HG03139 (cell line): ENCODE measurements around the gene TLR9.
"Not testable (repeated sequence)": the region's sequence is repeated elsewhere in the genome, so short reads cannot be mapped to it uniquely, and the experiment has no call there.

Experiments
- ATAC-seq: cut with Tn5 transposase; IDR thresholded peaks from one replicate; pipeline ENCODE4 v1.9.1; 2021; ENCODE audit not compliant: unreplicated experiment

The TLR9 gene

DNA sequence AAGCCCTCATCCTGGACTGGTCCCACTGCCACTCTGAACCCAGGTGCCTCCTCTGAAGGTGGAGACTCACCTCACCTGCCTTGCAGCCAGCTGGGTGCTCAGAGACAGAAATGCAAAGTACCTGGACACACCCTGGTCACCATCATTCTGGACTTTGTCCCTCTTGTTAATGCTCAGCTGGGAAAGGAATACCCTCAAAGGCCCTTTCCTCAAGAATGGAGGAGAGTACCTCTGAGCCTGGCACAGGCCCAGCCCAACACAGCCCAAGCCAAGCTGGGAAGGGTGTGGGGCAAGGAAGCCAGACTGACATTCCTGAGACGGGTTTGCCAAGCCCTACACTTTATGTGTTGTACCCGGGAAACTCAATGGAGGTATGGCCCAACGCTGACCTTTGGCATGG is 28.5 kb downstream of the TLR9 start:
- ATAC-seq: no peak

DNA sequence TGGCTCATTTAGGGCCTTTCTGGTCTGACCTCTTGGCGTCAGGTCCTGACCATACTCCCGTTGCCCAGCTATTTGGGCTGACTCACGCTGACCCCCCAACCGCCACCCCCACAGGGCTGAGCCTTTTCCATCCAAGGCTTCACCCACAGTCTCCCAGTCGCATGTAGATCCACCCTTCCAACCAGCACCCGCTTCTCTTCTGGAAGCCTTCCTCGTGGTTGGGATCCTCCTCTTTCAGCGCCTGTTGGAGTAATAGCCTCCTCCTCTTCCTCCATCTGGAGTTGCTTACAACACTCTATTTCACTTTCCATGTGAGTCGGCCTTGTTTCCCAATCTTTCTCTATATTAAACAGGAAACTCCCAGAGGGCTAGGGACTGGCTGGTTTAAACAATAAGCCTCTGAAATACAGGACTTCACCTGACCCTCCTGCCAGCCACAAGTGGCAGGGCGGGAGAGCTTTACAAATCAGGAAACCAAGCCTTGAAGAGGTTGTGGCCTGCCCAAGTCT is 29.6 kb downstream of the TLR9 start:
- no peak for ATAC-seq

DNA sequence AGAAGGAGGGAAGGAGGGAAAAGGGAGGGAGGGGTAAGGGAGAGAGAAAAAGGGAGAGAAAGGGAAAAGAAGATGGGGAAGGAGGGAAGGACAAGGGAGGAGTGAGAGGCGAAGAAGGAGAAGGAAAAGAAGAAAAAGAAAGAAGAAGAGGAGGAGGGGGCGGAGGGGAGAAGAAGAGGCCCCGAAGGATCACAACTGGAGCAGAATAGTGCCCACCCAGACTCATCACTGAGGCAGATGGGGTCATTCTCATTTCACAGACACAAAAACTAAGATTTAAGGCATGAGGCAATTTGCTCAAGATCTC is 30.2 kb downstream of the TLR9 start:
- ATAC-seq: no peak

DNA sequence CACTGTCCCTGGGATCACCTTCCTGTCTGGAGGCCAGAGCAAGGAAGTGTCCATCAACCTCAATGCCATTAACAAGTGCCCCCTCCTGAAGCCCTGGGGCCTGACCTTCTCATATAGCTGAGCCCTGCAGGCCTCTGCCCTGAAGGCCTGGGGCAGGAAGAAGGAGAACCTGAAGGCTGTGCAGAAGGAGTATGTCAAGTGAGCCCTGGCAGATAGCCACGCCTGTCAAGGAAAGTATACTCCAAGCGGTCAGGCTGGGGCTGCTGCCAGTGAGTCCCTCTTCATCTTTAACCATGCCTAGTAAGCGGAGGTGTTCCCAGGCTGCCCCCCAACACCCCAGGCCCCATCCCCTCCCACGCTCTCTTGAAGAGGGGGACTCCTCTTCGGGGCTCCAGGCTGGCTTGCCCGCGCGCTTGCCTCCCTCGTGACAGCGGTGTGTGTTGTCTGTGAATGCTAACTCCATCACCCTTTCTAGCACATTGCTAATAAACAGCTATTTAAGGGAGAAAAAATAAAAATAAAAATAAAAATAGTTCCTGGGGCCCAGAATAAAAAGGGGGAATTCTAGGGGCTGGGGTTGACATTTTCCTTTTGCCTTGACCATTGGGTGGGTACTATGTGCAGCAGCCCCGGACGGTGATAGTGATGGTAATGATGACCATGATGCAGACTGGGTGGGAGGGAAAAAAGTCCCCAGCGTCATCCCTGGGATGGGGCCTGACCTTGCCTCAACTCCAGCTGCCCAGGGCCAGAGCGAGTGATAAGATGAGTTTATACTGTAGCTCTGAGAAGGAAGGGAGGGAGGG is 30.8 kb downstream of the TLR9 start:
- ATAC-seq: no peak

DNA sequence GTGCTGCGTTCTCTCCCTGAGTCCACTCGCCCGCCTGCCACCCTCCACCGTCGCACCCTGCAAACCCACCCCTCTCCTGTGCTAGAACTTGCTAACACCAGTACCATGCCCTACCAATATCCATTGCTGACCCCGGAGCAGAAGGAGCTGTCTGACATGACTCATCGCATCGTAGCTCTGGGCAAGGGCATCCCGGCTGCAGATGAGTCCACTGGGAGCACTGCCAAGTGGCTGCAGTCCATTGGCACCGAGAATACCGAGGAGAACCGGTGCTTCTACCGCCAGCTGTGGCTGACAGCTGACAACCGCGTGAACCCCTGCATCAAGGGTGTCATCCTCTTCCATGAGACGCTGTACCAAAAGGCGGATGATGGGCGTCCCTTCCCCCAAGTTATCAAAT is 32.4 kb downstream of the TLR9 start:
- ATAC-seq: no peak

DNA sequence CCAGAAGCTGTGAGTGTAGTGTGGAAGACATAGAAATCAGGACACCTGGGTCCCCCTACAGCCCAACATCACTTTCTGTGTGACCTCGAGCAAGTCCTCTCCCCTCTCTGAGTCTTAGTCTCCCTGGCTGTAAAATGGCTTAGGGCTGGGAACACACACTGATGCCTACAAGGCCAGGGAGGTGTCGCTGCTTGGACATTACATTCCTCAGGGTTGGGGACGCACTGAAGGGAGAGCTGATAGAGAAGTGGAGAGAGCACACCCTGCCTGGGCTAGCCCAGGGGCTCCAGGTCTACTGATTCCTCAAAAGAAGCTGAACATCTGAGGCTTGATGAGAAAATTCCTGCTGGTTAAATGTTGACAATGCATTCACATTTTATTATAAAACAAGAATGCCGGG is 33.8 kb downstream of the TLR9 start:
- ATAC-seq: no peak

DNA sequence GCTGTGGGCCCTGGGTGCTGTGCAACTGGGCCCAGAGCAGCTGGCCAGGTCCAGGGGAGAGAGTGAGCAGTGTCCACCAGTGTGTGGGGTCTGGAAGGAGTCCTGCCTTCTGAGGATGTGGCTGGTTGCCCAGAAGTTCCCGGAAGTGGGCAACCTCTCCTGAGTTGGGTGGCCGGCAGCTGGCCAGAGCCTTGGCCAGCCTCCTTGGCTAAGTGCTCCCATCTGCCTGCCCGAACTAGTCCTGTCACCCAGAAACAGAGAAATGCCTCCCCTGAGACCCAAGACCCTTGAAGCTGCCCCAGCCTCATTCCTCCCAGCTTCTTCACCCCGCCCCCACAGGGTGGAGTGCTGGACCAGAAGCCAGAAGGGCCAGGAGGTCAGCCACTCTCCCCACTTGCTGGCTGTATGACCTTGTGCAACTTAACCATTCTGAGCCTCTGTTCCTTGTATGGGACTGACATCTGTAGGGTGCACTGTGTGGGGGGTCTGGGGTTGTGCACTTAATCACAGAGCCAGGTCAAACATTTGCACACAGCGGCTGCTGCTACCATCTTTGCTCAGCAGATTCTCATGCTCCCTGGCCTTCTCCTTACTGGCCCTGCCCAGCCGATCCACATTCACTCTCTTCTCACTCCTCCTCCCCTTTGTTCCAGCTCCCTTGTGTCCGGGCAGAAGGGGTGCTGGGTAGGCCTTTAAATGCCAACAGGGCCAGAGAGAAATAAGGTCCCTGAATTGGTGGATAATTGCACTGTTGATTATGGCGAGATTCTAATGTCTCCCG is 35.0 kb downstream of the TLR9 start:
- ATAC-seq: no peak

DNA sequence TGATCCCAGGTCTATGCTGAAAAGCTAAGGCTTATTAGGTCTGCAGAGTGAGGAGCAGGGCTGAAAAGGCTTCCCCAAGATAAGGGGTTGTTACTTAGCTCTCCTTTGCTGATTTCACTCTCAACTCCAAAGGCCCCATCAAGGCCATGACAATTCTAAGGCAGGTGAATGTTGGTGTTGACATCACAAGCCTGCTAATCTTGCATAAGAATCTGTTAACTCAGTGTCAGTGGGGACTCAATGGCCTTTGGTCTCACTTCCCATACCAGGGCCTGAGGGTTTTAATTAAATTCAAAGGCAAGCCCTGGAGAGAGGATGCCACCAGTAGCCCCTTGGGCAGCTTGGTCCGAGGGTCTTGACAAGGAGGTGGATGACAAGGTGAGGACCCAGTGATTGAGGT is 36.9 kb downstream of the TLR9 start:
- ATAC-seq: no peak

DNA sequence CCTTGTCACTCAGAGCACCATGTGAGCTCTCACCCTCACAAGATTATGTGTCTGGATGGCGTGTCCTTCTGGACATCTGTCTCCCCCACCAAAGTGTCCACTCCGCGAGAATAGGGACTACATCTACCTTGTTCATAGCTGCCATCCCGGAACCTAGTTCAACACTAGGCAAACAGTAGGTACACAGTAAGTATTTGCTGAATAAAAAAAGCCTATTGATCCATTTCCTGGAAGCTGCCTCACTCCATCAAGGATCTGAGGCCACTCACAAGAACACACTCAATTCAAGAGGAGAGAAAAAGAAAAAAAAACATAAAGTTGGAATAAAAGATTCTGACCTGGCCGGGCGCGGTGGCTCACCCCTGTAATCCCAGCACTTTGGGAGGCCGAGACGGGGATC is 38.7 kb downstream of the TLR9 start:
- no peak for ATAC-seq

DNA sequence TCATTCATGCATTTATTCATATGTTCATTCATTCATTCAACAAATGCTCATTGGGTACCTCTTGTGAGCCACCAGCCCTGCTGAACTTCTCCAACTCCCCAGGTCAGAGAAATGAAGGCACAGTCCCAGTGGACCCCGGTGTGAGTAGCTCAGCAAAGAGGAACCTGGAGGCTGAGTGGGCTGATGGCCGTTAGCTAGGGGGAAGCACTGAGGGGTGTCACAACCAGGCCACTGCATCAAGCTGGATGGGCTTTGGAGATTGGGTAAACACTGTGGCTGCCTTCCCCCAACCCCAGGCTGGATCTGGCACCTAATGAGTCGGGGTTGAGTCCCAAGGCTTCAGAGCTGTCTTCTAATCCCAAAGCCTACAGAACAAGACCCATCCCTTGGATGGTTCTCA is 39.6 kb downstream of the TLR9 start:
- ATAC-seq: no peak

DNA sequence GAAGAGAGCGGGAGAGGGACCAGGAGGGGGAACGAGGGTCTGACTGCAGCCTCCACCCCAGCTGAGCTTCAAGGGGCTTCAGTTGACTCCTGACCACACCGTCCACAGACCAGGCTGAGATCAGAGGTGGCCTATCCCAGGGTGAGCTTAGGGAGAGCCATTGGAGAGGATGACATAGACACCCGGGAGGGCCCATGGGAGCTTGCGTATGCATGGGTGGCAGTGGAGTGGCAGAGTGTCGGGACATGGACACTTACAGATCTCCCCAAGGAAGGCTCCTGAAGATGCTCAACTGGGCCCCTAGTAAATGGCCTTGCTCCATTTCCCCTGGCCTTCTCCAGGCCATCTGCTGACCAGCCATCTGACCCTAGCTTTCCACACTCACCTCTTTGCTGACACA is 40.1 kb downstream of the TLR9 start:
- no peak for ATAC-seq

DNA sequence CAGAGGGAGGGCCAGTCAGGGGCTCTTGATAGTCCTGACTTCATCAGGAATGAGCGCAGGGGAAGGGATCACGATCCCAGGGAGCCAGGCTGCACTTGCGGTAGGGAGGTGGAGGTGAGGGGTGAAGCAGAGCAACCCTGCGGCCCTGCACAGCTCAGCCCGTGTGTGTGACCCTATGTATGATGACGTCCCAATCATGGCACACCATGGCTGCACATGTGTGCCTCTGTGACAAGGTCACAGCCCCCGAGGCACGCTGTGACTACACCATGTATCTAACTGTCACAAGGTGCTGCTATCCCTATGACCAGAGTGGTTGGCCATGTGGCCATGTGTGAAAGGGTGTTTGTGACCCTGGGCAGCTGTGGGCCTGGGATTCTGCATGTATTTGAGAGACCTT is 40.8 kb downstream of the TLR9 start:
- ATAC-seq: no peak

DNA sequence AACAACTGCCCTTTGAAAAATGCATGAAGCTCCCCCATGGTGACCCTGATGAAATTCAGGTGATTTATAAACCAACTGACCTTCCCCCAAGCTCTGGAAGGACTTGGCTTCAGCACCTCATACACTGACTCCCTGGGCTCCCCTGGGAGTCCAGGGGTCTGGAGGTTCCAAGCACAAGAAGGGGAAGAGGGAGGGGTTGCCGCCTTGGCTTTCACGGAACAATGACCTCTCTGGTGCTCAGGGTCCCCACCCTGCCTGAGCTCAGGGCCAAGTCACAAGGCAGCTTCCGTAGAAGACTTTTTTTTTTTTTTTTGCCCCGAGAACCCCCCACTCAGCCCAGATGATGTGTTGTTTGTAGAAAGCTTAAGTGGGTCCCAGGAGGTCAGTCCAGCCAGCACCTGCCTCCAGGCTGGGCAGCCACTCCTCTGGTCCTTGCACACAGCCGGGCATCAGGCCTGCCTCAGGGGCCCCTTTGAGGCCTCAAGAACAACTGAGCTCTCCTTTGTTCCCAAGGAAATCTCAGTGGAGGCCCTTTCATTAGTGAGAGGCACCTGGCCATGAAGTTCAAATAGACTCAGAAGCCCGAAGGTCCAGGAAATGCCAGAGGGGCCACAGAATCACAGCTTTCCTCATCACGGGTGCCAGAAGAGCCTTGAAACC is 41.5 kb downstream of the TLR9 start:
- ATAC-seq: no peak

DNA sequence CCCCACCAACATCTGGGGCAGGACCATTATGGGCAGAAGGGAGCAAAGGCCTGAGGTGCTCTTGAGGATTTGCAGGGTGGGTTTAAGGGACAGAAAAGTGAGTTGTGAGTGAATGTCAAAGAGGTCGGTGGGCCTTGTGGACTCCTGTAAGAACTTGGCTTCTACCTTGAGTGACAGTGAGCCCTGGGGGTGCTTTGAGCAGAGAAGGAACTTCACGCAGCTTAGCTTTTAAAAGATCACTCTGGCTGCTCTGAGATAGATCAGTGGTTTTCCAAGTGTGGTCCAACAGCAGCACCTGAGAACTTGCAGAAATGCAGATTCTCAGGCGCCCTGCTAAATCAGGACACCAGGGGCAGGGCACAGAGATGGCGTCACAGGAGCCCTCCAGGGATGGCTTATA is 42.8 kb downstream of the TLR9 start:
- no peak for ATAC-seq

DNA sequence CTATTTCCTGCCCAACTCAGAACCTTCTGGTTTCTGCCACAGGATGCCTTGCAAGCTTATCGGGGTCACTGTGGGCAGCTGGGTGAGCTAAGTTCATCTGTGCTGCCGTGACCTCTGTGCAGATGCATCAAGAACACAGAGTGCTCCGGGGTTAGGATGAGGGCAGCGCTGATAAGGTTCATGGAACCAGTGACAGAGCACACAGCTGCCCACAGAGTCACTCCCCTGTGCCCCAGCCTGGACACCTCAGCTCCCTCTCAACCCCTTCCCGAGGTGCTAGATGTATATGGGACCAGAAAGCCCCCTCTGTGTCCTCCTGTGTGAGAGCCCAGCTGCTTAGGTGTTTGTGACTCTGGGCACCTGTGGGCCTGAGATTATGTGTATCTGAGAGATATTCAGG is 43.2 kb downstream of the TLR9 start:
- no peak for ATAC-seq

DNA sequence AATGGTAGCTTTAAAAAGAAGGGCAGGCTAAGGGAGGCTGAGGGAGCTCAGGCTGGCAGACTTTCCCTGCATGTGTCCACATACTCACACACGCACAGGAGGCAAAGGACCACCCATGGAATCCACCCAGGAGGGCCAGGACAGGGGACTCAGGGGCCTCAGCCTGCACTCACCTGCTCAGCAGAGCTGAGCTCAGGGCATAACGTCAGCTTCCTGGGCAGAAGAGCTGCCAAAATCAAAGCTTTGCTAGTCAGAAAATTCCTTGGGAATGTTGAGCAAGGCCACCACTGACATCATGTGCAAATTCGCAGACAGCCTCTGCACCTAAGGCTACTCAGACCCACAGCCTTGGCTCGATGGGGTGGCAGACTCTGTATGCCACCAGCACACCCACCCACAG is 43.9 kb downstream of the TLR9 start:
- no peak for ATAC-seq

DNA sequence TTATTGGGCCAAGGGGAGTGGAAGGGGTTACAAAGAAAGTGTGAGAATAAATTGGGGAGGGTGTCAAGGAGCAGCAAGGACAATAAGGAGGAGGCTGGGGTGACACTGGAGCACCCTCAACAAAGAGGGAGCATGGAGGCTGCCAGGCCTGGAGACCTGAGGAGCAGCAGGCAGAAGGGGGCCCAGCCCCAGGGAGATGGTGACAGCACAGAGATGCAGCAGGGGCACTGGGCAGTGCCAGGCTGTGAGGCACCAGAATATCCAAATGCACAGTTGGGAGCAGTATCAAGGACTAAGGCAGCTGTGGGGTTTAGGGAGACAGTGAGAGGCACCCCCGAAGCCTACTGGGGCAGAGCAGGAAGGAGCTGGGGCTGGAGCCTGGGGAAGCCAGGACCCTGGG is 46.9 kb downstream of the TLR9 start:
- ATAC-seq: no peak

DNA sequence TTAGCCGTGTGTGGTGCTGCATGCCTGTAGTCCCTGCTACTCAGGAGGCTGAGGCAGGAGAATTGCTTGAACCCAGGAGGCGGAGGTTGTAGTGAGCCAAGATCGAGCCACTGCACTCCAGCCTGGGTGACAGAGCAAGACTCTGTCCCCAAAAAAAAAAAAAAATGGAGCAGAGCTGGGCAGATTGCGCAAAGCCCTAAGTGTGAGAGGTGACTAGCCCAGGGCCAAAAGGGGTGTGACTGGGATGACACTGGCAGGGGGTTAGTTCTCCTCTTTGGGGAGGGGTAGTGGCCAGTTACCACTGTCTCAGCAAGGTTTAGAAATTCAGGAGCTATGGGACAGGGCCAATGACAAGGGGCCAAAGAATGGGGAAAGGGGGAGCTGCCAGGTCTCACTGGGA is 47.3 kb downstream of the TLR9 start:
- ATAC-seq: not testable (repeated sequence)

DNA sequence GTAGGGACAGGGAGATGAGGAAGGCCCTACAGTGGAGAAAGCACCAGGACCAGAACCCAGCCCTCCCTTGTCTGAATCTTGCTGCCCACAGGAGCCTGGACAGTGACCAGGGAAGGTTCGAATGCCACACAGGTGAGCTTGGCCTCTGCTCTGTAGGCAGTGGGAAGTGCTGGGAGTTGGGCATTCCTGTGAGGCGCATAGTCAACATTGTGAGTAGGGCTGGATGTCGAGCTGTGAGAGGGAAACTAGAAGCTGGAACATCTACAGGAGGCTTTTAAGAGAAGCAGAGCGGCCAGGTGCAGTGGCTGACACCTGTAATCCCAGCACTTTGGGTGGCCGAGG is 47.8 kb downstream of the TLR9 start:
- no peak for ATAC-seq

DNA sequence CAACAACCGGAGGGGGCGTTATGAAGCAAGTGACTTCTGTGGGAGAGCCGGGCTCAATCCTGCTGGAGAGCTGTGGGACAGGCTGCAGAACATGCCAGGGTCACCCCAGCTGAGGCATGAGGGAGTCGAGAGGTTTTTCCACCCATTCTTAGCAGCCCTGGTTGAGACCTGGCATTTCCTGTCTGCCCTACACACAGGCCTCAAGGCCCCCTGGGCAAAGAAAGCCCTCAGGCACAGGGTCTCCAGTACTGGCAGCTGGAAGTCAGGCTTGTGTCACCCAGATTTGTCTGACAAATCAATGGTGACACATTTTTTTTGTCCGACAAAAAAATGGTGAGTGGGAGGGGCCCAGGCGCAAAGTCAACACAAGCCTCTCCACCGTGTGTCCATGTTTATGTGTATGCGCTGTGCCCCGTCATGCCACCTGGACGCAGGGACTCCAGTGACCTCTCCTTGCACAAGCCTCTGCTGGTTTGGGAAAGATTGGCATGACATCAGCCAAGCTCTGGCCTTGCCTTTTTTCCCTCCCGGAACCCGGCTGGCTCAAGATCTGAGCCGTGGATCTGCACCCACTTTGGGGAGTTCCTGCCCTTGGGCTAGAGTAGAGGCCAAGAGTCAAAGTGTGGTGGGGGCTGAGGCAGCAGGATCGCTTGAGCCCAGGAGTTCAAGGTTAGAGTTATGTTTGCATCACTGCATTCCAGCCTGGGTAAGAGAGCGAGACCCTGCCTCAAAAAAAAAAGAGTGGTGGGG is 48.3 kb downstream of the TLR9 start:
- ATAC-seq: no peak

DNA sequence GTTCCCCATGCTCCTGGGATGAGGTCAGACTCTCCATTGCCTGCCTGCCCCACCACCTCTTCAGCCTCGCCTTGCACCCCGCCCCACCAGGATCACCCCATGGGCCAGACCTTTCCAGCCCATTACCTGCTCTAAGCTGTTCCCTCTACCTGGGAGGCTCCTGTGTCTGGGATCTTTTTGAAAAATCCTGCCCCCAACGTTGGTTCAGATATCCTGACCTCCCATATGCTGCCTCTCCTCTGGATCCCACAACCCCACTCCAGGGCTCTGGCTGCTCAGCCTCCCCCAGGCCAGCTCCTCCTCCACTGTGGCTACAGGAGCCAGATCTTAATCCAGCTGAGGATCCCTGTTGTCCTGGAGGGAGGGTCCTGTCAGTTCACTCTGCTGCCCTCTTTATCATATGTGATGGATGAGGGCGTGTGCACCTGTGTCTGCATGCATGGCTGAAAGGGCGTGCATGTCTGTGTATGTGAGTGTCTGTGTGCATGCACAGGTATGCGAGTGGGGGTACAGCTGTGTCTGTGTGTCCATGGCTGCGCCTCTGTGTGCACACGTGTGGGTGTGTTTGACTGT is 49.2 kb downstream of the TLR9 start:
- no peak for ATAC-seq
